PC-9 (cell line): ENCODE data around the gene SLC1A2. TPM values are rescaled to one million over a fixed set of nuclear protein-coding genes. Genes with fewer than 3 reads are reported as not detected.

Experiments used
- BruUV-seq: library from RNA; stranded (reverse); fragments of 400-500 nt; replicated peaks from 2 replicates; lab custom pipeline; 2021; lab: Mats Ljungman, UMichigan
- CTCF ChIA-PET: fragments of 300-600 bp; sonication (Branson Sonifier 250); formaldehyde crosslinking; loops from one replicate; lab custom pipeline; 2022; ENCODE audit warnings: antibody characterized with exemption; lab: Charles Lee
- POLR2A ChIA-PET: fragments of 300-600 bp; sonication (Branson Sonifier 250); formaldehyde crosslinking; loops from one replicate; lab custom pipeline; 2022; ENCODE audit warnings: antibody characterized with exemption; ENCODE audit not compliant: unreplicated experiment; lab: Charles Lee
- DNase-seq, 2 experiments: peaks; one replicate each; pipeline versions ENCODE4 v3.0.0 to v3.0.0-alpha.2; 2015 to 2022; ENCODE audit warnings: mixed read lengths in 1 of 2
- H2AFZ ChIP-seq: fragments of 200-600 bp; sonication (generic); 2 replicates; pipeline ENCODE4 v1.8.1; 2017; ENCODE audit warnings: antibody characterized with exemption
- H3F3A ChIP-seq: fragments of 200-600 bp; sonication (generic); 2 replicates; pipeline ENCODE4 v1.8.1; 2017; ENCODE audit warnings: antibody characterized with exemption, mild to moderate bottlenecking, low read depth; ENCODE audit not compliant: insufficient read depth
- H3K27ac ChIP-seq: fragments of 200-600 bp; sonication (generic); 2 replicates; pipeline ENCODE4 v1.6.1; 2016; ENCODE audit warnings: mixed run types
- H3K27me3 ChIP-seq: fragments of 200-600 bp; sonication (generic); 2 replicates; pipeline ENCODE4 v1.6.1; 2016; ENCODE audit warnings: low read depth, mixed run types; ENCODE audit not compliant: insufficient read depth
- H3K36me3 ChIP-seq: fragments of 200-600 bp; sonication (generic); 2 replicates; pipeline ENCODE4 v1.6.1; 2016; ENCODE audit warnings: low read depth, mixed run types
- H3K4me1 ChIP-seq: fragments of 200-600 bp; sonication (generic); replicated peaks from 2 replicates; pipeline ENCODE4 v1.6.1; 2016; ENCODE audit warnings: mixed run types; ENCODE audit not compliant: insufficient read depth
- H3K4me2 ChIP-seq: fragments of 200-600 bp; sonication (generic); 2 replicates; pipeline ENCODE4 v1.6.1; 2017; ENCODE audit warnings: mixed run types
- H3K4me3 ChIP-seq: fragments of 200-600 bp; sonication (generic); 2 replicates; pipeline ENCODE4 v1.6.1; 2016; ENCODE audit warnings: mixed run types
- H3K79me2 ChIP-seq: fragments of 200-600 bp; sonication (generic); 2 replicates; pipeline ENCODE4 v1.6.1; 2017; ENCODE audit warnings: low read depth, mixed run types
- H3K9me2 ChIP-seq: fragments of 200-600 bp; sonication (generic); 2 replicates; pipeline ENCODE4 v1.8.1; 2017; ENCODE audit warnings: mild to moderate bottlenecking; ENCODE audit not compliant: insufficient read depth
- H3K9me3 ChIP-seq: fragments of 200-600 bp; sonication (generic); 2 replicates; pipeline ENCODE4 v1.8.1; 2016; ENCODE audit warnings: low read depth; ENCODE audit not compliant: insufficient read depth
- H4K20me1 ChIP-seq: fragments of 200-600 bp; sonication (generic); 2 replicates; pipeline ENCODE4 v1.8.1; 2017; ENCODE audit not compliant: insufficient read depth
- CTCF ChIP-seq: fragments of 200-600 bp; sonication (generic); conservative IDR thresholded peaks from 2 replicates; pipeline ENCODE4 v1.6.1; 2017; ENCODE audit warnings: mixed run types, antibody characterized with exemption, mild to moderate bottlenecking, moderate library complexity
- EZH2 ChIP-seq: fragments of 200-600 bp; sonication (generic); IDR thresholded peaks from 2 replicates; pipeline ENCODE4 v1.8.0; 2017; ENCODE audit warnings: antibody characterized with exemption, low read depth
- intact Hi-C: fragments of 100-400 bp; cut with micrococcal nuclease; formaldehyde crosslinking; loops from one replicate; pipeline ENCODE4 v1.10.0; 2022; ENCODE audit not compliant: unreplicated experiment
- total RNA-seq: library from RNA; stranded (reverse); gene quantifications from 2 replicates; pipeline ENCODE4 v1.2.3, GENCODE V29; 2021

The SLC1A2 gene
- total RNA-seq, 1 experiment from 2014 or later: 0.09 TPM

DNA sequence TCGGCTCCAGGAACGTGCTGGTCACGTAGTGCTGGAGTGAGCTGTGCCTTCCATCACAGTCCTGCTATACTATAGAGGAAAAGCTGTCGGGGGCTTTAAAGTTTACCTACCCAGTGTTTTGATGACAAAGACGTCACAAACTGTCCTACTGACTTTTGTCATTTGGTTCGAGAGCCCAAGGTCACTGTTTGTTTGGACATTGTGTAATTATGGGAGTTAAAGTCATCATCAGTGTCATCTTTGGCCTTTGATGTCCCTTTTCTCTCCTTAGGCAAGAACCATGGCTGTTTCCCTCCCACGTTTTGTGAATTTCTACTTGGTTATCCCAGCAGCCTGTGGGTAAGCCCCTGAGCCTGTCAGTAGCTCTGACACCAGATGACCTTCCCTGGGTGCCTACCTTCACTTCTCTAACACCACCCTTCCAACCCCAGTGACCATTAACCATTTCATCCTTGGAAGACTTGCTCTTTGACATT, 59.3 kb downstream of the SLC1A2 start:
- ChIA-PET CTCF (no interaction called here), POLR2A (no interaction called here)
- H3K36me3 ChIP-seq: no peaks in the 10 kb centered on the region
- no peaks in the 10 kb centered on the region for H4K20me1 ChIP-seq
- peaks cover 45% of the 10 kb centered on the region for H3K4me1 ChIP-seq
- peaks cover 23% of the 10 kb centered on the region for H3F3A ChIP-seq
- no peaks in the 10 kb centered on the region for H3K79me2 ChIP-seq
- H3K9me3 ChIP-seq: no peaks in the 10 kb centered on the region; the same call in none of the 2 replicates
- no peak overlapping the region for H2AFZ ChIP-seq
- no peaks in the 10 kb centered on the region for H3K27me3 ChIP-seq
- TF ChIP-seq EZH2 (no peak), CTCF (no peak)
- no peak overlapping the region for H3K4me3 ChIP-seq
- no peak overlapping the region for H3K4me2 ChIP-seq
- intact Hi-C loops: loop anchor here (5.0 to 10.0 kb wide), 3 partner anchors 123 to 215 kb away; no protein-coding TSS in a partner anchor
- no peak overlapping the region for H3K27ac ChIP-seq
- BruUV-seq: no TSS peak
- H3K9me2 ChIP-seq: no peaks in the 10 kb centered on the region
- no peak for DNase-seq

DNA sequence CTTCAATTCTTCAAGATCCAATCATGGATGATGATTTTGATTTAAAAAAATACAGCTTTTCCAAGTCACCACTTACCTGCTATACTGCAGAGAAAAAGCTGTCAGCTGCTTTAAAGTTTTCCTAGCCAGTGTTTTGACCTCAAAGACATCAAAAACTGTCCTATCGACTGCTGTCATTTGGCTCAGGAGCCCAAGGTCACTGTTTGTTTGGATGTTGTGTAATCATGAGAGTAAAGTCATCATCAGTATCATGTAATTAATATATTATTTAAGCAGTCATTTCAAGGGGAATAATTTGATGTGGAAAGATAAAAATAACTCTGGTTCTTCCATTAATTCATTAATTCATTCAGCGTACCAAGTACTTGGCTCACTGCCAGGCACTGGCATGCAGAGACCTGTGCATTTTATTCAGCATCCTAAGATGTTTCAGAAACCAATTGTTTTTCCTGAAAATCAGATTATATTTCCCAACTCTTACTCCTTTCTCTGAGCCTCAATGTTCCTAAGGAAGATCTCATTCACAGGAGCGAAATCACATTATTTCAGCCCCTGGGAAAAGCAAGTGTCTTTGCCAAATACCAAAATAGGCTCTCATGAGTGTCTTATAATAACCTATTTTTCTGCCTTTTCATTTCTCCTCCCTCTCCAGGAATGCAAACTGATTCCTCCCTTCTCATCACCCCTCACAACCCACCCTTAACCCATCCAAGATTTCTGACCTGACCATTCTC, 59.9 kb downstream of the SLC1A2 start:
- Histone ChIP-seq H3K79me2 (no peaks in the 10 kb centered on the region), H4K20me1 (no peaks in the 10 kb centered on the region), H3K9me3 (no peaks in the 10 kb centered on the region; the same call in none of the 2 replicates), H3K27ac (no peak overlapping the region), H3F3A (peaks cover 17% of the 10 kb centered on the region), H3K9me2 (no peaks in the 10 kb centered on the region), H3K36me3 (no peaks in the 10 kb centered on the region), H3K4me1 (peaks cover 39% of the 10 kb centered on the region), H3K4me2 (no peak overlapping the region), H3K27me3 (no peaks in the 10 kb centered on the region), H3K4me3 (no peak overlapping the region), H2AFZ (no peak overlapping the region)
- BruUV-seq: no TSS peak
- intact Hi-C loops: loop anchor here (5.0 to 10.0 kb wide), 3 partner anchors 122 to 215 kb away; no protein-coding TSS in a partner anchor
- DNase-seq: no peak
- no peak for TF ChIP-seq EZH2
- TF ChIP-seq CTCF: no peak
- POLR2A ChIA-PET: no interaction called here
- CTCF ChIA-PET: no interaction called here

GRCh38 chr11:35358391-35358790, 61.0 kb downstream of the SLC1A2 start:
- ChIA-PET POLR2A (no interaction called here), CTCF (no interaction called here)
- no peaks in the 10 kb centered on the region; the same call in none of the 2 replicates for H3K9me3 ChIP-seq
- H3K36me3 ChIP-seq: no peaks in the 10 kb centered on the region
- no peak overlapping the region for H3K27ac ChIP-seq
- intact Hi-C loops: no loop called here
- H4K20me1 ChIP-seq: no peaks in the 10 kb centered on the region
- H3K9me2 ChIP-seq: no peaks in the 10 kb centered on the region
- no peak overlapping the region for H2AFZ ChIP-seq
- no peak for TF ChIP-seq CTCF
- no peak for TF ChIP-seq EZH2
- no peak for DNase-seq
- H3K4me1 ChIP-seq: peaks cover 29% of the 10 kb centered on the region
- no peak overlapping the region for H3K4me3 ChIP-seq
- peaks cover 8% of the 10 kb centered on the region for H3F3A ChIP-seq
- BruUV-seq: no TSS peak
- no peak overlapping the region for H3K4me2 ChIP-seq
- H3K27me3 ChIP-seq: no peaks in the 10 kb centered on the region
- H3K79me2 ChIP-seq: no peaks in the 10 kb centered on the region
